NCI-H345 treated with DMSO at 0.1 percent for 48 hours (cell line): ENCODE measurements around the gene ALDH2.
"Not testable (repeated sequence)": the region's sequence is repeated elsewhere in the genome, so short reads cannot be mapped to it uniquely, and the experiment has no call there.

ENCODE experiments used
- DNase-seq: peaks from one replicate; lab custom pipeline; 2025; ENCODE audit not compliant: unreplicated experiment; lab: John Stamatoyannopoulos, UW

Gene ALDH2

GRCh38 chr12:111825509-111825908, 58.8 kb downstream of the ALDH2 start:
- DNase-seq: no peak

GRCh38 chr12:111826316-111826715, 59.6 kb downstream of the ALDH2 start:
- no peak for DNase-seq

- no peak for DNase-seq
Measured at GRCh38 chr12:111826992-111827391, 60.3 kb downstream of the ALDH2 start.

GRCh38 chr12:111827907-111828306, 61.2 kb downstream of the ALDH2 start:
- no peak for DNase-seq

GRCh38 chr12:111828338-111828979, 61.7 kb downstream of the ALDH2 start:
- no peak for DNase-seq

- DNase-seq: not testable (repeated sequence)
Measured at GRCh38 chr12:111829635-111830034, 62.9 kb downstream of the ALDH2 start.

GRCh38 chr12:111834740-111835386, 68.1 kb downstream of the ALDH2 start:
- not testable (repeated sequence) for DNase-seq

- DNase-seq: not testable (repeated sequence)
Measured at GRCh38 chr12:111835531-111836181, 68.9 kb downstream of the ALDH2 start.

GRCh38 chr12:111838353-111838752, 71.6 kb downstream of the ALDH2 start:
- DNase-seq: no peak

- no peak for DNase-seq
Measured at GRCh38 chr12:111840807-111841206, 74.1 kb downstream of the ALDH2 start.

GRCh38 chr12:111841236-111841749, 74.6 kb downstream of the ALDH2 start:
- no peak for DNase-seq

GRCh38 chr12:111841750-111842555, 75.2 kb downstream of the ALDH2 start, which contains the start of gene MAPKAPK5:
Gene MAPKAPK5, plus strand, starts transcription at chr12:111842228. Its CDS starts 506 bp downstream, at chr12:111842734.
- DNase-seq: peak; percentile 91

- no peak for DNase-seq
Measured at GRCh38 chr12:111842556-111843396, 76.0 kb downstream of the ALDH2 start.

GRCh38 chr12:111846016-111846415, 79.3 kb downstream of the ALDH2 start:
- DNase-seq: peak; percentile 9

GRCh38 chr12:111850526-111850925, 83.8 kb downstream of the ALDH2 start:
- DNase-seq: no peak

GRCh38 chr12:111858186-111858585, 91.5 kb downstream of the ALDH2 start:
- no peak for DNase-seq

- no peak for DNase-seq
Measured at GRCh38 chr12:111858778-111859177, 92.0 kb downstream of the ALDH2 start.

GRCh38 chr12:111864913-111865312, 98.2 kb downstream of the ALDH2 start:
- DNase-seq: no peak
